ENCODE results near the gene HPGDS.
"Not testable (repeated sequence)": the region's sequence is repeated elsewhere in the genome, so short reads cannot be mapped to it uniquely, and the experiment has no call there.

The HPGDS gene

DNA sequence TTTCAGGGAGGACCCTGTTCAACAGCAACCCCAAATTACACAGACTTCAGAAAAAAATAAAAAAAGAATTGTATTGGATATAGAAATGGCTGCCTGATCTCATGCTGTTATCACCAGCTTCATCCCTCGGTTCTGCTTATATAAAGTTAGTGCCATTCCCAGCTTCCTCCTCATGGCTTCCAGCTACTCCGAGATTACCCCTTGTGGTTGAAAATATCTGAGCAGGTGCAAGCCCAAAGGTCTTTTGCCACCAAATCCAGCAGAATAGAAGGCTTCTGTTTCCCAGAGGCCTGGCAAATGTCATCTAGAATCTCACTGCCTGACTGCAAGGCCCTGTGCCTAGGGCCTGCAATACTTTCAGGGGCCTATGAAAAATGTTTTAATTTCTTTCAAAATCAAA, 13.8 kb upstream of the HPGDS start:
- no peak for DNase-seq (ENCODE audit: low read depth)

DNA sequence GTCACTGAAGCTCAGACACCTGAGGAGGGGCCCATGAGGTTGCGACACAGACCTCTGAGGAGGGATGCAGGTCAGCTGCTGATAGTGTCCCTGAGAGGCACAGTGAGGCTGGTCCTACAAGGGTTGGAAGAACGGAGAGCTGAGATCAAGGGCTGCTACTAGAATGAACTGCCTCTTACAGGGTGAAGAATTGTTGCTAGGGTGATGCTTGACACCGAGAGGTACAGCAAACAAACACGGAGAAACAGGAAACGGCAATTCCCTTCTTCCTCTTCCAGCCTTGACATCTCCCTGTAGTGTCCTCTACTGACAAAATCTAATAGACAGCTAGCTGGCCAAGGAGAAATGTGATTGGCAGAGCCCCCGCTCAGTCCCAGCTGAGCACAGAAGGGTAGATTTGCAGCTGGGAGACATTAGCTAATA, 11.8 kb upstream of the HPGDS start:
- DNase-seq (ENCODE audit: low read depth), result no peak

DNA sequence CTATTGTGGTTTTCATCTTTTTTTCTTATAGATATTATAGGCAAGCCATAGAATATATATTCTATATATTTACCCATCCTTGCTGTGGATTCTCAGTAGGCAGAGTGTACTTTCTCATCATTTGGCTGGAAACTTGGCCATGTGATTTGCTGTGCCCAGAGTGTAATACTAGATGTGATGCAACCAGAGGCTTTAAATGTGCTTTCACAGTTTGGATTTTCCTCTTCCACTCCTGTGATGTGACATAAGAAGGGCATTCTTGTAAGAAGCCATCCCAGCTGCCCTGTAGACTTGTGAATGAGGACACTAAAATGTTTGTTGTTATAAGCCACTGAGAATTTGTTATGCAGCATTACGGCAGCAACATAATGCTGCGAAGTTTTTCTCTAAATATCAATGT, 10.4 kb upstream of the HPGDS start:
- DNase-seq (ENCODE audit: low read depth), result no peak

DNA sequence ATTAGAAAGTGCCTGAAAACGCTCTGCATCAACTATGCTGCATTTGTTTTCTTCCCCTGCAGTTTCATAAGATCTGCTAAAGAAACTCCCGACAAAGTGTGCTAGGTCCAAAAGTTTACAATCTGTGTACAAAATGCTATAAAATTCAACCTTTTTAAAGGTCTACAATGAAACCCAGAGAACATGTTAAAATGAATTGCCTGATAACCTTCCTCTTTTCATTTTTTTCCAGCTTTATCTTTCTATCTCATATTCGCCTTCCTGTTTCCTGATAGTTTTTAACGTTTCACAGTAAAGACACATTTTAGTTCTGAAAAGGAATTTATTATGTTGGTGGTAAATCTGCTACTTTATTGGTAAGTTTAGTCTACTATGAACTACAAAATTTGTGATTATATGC, 9.5 kb upstream of the HPGDS start:
- DNase-seq (ENCODE audit: low read depth), result no peak

DNA sequence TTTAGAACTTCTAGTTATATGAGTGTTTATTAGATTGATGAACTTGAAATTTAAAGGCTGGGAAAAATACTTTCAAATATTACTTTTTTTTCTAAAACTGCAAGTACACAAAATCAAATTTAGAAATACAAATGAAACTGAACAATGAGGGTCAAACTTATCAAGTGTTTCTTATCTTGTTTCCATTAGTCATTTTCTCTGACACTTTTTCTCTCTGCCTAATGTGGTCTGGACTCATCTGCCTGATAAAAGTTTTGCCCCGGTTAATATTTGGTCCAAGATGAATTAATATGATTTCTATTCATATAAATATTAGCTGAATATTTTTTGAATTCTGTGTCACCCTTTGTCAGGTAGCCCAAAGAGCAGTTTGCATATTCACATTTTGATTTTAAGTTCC, 8.7 kb upstream of the HPGDS start:
- no peak for DNase-seq (ENCODE audit: low read depth)

DNA sequence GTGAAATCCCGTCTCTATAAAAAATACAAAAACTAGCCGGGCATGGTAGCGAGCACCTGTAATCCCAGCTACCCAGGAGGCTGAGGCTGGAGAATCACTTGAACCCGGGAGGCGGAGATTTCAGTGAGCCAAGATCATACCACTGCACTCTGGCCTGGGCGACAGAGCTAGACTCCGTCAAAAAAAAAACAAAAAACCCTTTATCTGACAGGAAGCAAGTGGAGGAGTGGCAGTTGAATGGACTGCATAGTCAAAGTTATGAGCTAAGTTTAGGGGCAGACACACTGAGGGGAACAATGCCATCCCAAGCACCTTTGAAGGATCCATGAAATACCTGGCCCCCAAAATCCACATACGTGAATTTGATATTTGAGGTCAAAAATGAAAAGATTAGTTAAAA, 7.5 kb upstream of the HPGDS start:
- no peak for DNase-seq (ENCODE audit: low read depth)

DNA sequence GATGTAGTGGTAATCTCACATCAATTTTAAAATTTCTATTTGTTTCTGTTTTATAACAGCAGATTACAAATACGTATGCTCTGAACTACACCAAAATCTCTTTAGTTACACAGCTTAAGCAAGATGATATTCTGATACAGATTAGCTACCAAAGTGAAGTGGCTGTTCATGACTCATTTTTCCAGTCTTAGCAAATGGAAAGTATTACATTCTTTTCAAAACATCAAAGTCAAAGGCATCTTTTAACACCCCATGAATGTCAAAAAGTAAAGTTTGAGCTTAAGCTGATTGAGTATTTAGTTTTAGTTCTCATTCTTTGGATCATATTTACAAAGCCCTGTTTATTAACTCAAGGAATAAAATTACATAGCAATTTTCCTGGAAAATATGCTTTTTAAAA, 6.6 kb upstream of the HPGDS start:
- DNase-seq (ENCODE audit: low read depth), result no peak

DNA sequence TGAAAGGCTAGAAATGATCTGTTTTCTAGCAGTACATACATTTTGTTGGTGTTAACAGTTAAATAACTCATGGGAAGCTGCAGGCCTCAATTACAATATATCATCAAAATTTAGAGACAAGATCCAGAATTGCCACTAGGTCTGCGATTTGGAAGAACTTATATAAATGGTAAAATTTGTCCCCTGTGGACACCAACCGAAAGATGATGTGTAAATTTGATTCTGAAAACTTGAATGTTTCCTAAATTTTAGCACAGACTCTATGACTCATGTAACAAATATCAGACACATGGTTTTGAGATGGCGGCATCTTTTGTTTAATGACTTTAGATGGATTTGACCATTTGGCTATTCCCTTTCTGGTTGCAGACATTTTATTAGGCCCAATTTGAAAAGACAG, 6.0 kb upstream of the HPGDS start:
- no peak for DNase-seq (ENCODE audit: low read depth)

DNA sequence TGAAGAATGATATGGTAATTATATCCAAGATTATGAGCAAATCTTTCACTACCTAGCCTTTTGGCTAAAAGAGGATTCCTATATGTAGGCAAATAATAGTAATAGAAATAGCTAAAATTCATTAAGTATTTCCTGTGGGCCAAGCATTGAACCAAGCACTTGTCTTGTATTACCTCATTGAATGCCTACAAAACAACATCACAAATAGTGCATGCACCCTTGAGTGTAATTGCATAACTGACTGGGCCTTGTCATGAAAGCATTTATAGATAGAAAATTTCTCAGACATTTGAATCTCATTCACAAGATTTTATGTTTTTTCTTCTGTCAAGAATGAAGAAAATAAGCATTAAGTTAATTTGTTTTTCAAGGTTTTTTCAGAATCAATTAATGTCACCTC, 3.9 kb upstream of the HPGDS start:
- no peak for DNase-seq (ENCODE audit: low read depth)

DNA sequence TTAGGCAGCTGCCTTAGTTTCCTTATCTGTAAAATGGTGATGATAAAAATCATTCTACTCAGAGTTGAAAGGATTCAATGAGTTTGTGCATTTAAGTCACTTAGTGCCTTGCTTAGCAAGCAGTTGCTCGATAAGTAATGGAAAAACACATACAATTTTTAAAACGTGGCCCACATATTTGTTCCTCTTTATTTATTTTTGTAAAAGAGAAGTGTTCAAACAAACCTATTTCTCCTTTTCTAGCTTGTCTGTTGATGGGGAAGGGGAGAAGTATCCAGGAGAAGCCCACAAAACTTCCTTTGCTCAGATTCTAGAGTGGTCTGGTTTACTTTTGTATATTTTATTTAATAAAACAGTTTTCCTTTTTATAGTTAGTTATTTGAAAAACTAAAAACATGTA, 3.3 kb upstream of the HPGDS start:
- DNase-seq (ENCODE audit: low read depth), result no peak

DNA sequence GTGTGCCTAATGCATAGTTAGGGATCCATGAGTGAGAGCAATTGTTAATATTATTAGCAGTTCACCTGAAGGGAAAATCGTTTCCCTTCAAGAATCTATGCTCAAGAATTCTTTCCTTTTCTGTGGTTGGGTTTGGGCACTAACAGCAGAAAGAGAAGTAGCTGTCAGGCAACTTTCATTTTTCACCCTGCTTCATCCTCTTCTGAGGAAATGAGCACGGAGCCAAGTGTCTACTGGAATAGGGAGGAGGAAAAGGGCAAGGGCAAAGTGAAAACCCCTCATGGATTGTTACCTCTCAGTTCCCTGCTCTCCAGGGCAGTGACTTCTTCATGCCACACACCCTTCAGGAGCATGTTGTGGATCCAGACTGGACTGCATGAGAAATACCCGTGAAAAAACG, 2.6 kb upstream of the HPGDS start:
- DNase-seq (ENCODE audit: low read depth), result no peak

DNA sequence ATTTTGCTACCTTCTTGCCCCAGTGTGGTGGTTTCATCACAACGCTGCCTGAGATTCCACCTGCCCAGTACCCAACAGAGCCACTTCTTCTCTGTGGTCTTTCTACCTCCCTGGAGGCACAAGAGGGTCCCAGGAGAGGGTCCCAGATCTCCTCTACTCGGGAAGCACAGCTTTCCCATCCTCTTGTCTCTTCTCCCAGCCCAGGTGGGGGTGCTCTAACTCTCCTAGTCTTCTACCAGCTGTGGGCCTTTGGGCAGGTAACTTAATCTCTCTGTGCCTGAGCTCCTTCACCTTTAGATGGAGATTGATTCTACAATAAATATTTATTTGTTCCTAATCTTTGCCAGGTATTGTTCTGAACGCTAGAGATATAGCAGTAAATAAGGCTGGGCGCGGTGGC, 1.8 kb upstream of the HPGDS start:
- no peak for DNase-seq (ENCODE audit: low read depth)

DNA sequence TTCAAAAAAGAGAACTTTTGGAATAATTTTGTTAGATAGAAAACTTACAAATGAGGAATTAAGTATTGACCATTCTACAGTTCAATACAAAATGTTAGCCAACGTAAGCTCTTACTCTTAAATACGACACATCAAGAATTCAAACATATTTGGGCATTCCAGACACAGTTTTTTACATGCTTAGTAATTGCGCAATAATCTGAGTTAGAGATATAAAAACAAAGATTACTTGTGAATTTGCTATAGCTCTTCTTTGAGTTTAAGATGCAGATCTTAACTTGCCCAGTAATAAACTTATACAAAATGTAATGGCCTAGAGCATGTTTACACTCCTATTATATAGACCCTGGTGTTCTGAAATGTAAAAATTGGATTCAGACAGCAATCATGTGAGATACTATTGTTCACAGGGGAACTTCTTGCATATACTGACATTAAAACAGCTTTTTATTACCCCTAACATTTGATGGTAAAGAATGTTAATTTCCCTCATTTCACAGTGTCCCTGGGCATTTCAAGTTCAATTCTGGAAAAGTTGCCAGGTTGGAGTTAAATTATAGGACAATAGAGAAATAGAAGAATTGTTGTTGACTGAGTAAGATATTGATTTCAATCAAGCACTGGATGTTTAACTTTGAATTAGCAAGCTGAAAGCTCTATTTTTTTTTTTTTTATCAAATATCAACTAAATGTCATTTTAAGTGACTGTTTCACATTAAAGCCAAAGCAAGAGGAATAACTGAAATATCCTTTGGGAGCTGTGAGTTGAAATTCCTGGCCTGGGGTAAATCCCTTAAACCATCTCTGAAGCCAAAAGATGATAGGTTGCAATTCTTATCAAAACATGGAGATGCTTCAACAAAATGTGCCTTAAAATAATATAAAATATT, 910 bp downstream of the HPGDS start:
- DNase-seq (ENCODE audit: low read depth), result no peak

DNA sequence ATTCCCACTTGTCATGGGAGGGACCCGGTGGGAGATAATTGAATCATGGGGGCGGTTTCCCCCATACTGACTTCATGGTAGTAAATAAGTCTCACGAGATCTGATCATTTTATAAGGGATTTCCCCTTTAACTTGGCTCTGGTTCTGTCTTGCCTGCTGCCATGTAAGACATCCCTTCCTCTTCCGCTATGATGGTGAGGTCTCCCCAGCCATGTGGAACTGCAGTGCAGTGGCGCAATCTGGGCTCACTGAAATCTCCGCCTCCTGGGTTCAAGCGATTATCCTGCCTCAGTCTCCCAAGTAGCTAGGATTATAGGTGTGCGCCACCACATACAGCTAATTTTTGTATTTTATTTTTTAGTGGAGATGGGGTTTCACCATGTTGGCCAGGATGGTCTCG, 2.9 kb downstream of the HPGDS start:
- no peak for DNase-seq (ENCODE audit: low read depth)

DNA sequence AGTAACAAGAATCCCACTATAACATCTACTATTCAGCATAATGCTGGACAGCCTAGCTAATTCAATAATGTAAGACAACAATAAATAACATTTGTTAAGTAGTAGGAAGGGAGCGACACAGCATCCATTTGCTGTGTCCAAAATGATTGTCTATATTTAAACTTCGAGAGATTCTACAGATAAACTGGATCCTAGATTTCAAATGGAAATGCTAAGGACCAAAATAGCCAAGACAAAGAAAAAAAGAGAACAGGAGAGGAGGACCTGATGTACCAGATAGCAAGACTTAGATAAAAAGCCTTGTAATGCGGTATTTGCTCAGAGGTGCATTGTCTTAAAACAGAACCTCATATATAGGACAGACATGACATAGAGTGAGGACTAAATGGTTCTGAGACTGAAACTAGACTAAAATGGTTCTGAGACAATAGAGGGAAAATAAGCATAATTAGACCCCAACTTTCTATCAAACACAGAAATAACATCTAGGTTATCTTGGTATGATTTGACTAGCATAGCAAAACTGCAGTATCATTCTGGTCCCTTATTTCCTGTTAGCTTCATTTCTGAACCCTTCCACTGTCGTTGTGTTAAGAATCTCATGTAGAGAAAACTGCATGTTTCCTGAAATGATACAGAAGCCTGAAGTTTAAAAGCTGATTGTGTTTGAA, 3.8 kb downstream of the HPGDS start:
- DNase-seq (ENCODE audit: low read depth), result no peak

DNA sequence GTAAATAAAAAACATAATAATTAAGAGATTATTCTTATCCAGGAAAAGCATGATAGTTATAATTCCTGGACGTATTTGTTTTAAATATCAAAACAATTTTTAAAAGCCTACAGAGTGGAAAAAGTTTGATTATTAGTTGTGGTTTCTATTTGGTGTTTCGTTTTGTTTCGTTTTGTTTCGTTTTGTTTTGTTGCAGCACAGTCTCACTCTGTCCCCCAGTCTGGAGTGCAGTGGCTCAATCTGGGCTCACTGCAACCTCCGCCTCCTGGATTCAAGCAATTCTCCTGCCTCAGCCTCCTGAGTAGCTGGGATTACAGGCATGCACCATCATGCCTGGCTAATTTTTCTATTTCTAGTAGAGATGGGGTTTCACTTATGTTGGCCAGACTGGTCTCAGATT, 5.8 kb downstream of the HPGDS start:
- not testable (repeated sequence) for DNase-seq (ENCODE audit: low read depth)

DNA sequence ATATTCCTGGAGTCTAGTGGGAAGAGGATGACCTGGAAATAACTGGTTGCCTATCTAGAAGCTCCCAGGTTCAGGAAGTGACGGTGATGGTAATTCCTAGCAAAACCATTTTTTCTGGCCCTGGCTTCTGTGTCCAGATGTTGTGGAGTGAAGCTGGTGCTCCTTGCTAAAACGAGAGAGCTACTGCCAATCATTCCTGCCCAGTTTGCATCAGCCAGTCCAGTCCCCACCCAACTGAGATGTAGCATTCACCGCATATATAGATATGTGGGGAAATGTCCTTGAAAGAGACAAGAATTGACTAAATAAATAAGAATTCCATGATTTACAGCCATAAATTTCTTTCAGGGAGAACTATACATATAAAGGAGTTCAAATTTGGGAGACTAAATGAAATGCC, 6.3 kb downstream of the HPGDS start:
- no peak for DNase-seq (ENCODE audit: low read depth)

DNA sequence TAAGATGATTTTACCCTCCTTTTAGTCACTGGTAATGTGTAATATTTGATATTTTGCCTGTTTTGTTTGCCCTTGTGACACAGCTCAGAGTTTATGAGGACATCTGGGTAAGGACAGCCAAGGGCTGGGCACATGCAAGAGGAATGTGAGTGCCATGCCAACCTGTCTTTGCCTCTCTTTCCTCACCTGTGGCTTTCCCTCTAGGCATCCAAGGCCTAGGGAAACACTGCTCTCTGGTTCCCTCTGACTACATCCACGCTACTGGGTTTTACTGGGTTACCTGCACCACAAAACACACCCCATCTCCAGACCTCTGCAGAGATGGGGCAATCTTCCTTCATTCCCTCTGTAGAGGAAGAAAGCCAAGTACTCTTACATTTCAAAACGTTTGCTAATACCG, 7.7 kb downstream of the HPGDS start:
- no peak for DNase-seq (ENCODE audit: low read depth)

DNA sequence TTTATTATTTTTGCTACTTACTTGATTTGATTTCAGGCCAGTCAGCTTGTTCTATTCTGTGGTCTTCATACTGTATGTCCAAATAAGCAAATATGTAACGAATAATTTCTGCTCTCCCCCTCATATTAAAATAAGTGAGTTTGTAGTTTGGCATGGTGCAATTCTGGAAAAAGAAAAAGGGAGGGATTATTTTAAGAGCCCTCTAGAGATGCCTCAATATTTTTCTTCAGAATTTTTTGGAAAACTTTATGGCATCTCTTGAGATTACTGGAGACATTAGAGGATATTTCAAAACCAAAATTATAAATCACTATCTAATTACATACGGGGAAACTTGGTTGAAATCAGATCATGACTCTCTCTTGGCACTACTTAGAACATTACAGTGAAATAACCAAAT, 8.2 kb downstream of the HPGDS start:
- DNase-seq (ENCODE audit: low read depth), result no peak

DNA sequence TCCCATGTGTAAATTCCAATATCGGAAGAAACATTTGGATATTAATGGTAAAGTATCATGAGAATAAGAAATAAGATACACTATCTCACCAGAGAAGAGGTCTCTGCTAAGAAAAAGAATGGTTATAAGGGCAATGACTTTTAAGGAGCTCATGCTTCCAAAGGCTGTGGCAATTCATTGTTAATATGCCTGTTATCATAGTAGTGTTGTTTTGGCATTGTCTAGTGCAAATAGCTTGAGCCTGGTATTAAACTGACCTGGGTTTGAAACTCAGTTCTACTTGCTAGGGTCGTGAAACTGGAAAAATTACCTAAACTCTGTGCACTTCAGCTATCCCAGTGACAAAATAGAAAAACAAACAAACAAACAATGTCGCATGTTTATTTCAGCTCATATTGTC, 8.8 kb downstream of the HPGDS start:
- DNase-seq (ENCODE audit: low read depth), result no peak

DNA sequence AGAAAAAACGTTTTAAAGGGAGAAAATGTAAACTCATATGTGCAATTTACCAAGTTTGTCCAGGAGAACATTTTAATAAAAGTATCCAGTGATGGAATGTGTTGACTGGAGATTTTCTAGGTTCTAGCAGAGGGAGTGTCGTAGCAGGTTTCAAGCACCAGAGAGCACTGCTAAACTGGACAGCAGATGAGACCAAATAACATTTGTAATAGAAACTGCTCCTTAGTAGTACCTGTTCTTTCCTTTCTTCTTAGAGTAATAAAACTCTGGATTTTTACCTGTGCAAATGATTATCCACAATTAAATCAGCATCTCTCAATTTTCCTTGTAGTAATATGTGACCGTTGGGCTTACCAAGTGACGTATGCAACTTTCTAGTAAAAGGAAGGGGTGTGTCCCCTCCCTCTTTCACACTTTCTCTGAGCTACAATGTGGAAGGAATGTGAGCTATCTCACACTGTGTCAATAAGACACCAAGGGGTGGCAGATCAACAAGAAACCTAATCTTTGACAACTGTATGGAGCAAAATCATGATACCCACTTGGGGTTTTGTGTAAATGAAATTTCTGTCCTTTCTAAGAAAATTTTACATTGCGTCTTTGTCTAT, 9.5 kb downstream of the HPGDS start:
- no peak for DNase-seq (ENCODE audit: low read depth)

DNA sequence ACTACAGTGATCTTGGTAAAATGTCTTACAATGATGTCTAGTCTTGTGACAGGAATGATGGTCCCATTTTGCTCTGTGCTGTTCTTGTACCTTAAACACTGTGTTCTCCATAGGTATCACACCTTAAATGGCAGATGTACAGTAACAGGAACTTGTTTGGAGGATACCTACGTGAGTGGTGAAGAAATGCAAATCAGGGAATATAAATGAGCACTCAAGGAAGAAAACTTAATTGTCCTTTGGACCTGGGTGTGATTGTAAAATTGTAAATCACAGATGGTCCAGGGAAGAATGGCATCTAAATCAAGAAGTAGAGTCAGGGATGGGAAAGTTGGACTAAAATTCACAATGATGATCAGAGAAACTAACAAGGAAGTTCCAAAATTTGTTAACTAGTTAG, 12.7 kb downstream of the HPGDS start:
- DNase-seq (ENCODE audit: low read depth), result no peak

DNA sequence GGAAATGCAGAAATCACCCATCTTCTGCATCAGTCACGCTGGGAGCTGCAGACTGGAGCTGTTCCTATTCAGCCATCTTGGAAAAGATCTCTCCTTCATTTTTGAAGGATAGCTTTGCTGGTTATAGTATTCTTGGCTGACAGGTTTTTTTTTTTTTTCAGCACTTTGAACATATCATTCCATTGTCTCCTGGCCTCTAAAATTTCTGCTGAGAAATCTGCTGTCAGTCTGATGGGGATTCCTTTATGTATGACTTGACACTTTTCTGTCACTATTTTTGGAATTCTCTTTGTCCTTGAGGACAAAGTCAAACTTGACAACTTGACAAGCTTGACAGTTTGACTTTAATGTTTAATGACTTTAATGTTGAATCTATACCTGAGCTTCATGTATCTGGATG, 16.8 kb downstream of the HPGDS start:
- DNase-seq (ENCODE audit: low read depth), result no peak

Data from activated T-cell treated with anti-CD3 and anti-CD28 coated beads for 1 hour (primary cell).